Measurements from ENCODE around the gene GPBAR1.

The GPBAR1 gene

GRCh38 chr2:218228366-218229090 lies 32.3 kb upstream of the GPBAR1 start:
- peaks cover 32% of the 10 kb centered on the region for H3K4me1 ChIP-seq (ENCODE audit: control insufficient read depth, insufficient read depth, low read length)
- no peak overlapping the region for H3K9ac ChIP-seq (ENCODE audit: low read length)
- H3K4me3 ChIP-seq (ENCODE audit: low read length), result no peak overlapping the region
- no peaks in the 10 kb centered on the region for H3K27me3 ChIP-seq (ENCODE audit: control insufficient read depth, insufficient read depth, low read length)
- peaks cover 11% of the 10 kb centered on the region for H3K36me3 ChIP-seq (ENCODE audit: control insufficient read depth, insufficient read depth, low read length)
- no peaks in the 10 kb centered on the region for H3K9me3 ChIP-seq (ENCODE audit: control insufficient read depth, low read length)

GRCh38 chr2:218229239-218229638 lies 31.6 kb upstream of the GPBAR1 start:
- Histone ChIP-seq H3K27me3 (ENCODE audit: control insufficient read depth, insufficient read depth, low read length) (no peaks in the 10 kb centered on the region), H3K4me1 (ENCODE audit: control insufficient read depth, insufficient read depth, low read length) (peaks cover 31% of the 10 kb centered on the region), H3K4me3 (ENCODE audit: low read length) (no peak overlapping the region), H3K9ac (ENCODE audit: low read length) (no peak overlapping the region), H3K9me3 (ENCODE audit: control insufficient read depth, low read length) (no peaks in the 10 kb centered on the region), H3K36me3 (ENCODE audit: control insufficient read depth, insufficient read depth, low read length) (peaks cover 5% of the 10 kb centered on the region)

DNA sequence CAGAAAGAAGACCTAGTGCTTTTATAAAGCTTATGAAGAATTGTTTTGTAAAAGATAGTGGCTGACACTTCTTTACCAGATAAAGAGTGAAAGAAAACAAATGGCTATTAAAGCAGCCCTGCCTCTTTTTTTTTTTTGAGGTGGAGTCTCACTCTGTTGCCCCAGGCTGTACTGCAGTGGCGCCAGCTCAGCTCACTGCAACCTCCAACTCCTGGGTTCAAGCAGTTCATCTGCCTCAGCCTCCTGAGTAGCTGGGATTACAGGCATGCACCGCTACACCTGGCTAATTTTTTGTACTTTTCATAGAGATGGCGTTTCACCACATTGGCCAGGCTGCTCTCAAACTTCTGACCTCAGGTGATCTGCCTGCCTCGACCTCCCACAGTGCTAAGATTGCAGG lies 31.0 kb upstream of the GPBAR1 start:
- Histone ChIP-seq H3K4me1 (ENCODE audit: control insufficient read depth, insufficient read depth, low read length) (peaks cover 37% of the 10 kb centered on the region), H3K36me3 (ENCODE audit: control insufficient read depth, insufficient read depth, low read length) (peaks cover 7% of the 10 kb centered on the region), H3K4me3 (ENCODE audit: low read length) (no peak overlapping the region), H3K9me3 (ENCODE audit: control insufficient read depth, low read length) (no peaks in the 10 kb centered on the region), H3K9ac (ENCODE audit: low read length) (no peak overlapping the region), H3K27me3 (ENCODE audit: control insufficient read depth, insufficient read depth, low read length) (no peaks in the 10 kb centered on the region)

GRCh38 chr2:218230882-218231281 lies 29.9 kb upstream of the GPBAR1 start:
- no peak overlapping the region for H3K9ac ChIP-seq (ENCODE audit: low read length)

DNA sequence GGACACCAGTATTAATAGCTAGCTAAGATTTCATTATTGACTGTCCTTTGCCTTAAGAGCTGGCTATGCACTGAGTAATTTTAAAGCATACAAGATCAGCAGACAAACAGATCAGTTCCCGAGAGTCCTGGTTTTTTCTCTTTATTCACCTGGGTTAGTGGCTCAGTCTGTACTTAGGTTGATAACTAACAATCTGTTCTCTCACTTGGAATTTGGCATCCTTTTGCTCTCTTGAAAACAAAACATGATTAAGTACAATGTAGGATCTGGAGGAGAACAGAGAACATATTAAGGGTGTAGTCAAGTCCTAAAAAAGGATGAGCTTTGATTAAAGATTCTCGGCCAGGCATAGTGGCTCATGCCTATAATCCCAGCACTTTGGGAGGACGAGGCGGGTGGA lies 27.3 kb upstream of the GPBAR1 start:
- Histone ChIP-seq H3K27me3 (ENCODE audit: control insufficient read depth, insufficient read depth, low read length) (no peaks in the 10 kb centered on the region), H3K9ac (ENCODE audit: low read length) (no peak overlapping the region), H3K4me3 (ENCODE audit: low read length) (no peak overlapping the region), H3K4me1 (ENCODE audit: control insufficient read depth, insufficient read depth, low read length) (peaks cover 54% of the 10 kb centered on the region), H3K36me3 (ENCODE audit: control insufficient read depth, insufficient read depth, low read length) (peaks cover 10% of the 10 kb centered on the region), H3K9me3 (ENCODE audit: control insufficient read depth, low read length) (no peaks in the 10 kb centered on the region)

More at GRCh38 chr2:218230882-218231281, 29.9 kb upstream of the GPBAR1 start:
- H3K4me3 ChIP-seq (ENCODE audit: low read length), result no peak overlapping the region
- H3K4me1 ChIP-seq (ENCODE audit: control insufficient read depth, insufficient read depth, low read length), result peaks cover 46% of the 10 kb centered on the region
- no peaks in the 10 kb centered on the region for H3K9me3 ChIP-seq (ENCODE audit: control insufficient read depth, low read length)
- peaks cover 10% of the 10 kb centered on the region for H3K36me3 ChIP-seq (ENCODE audit: control insufficient read depth, insufficient read depth, low read length)
- no peaks in the 10 kb centered on the region for H3K27me3 ChIP-seq (ENCODE audit: control insufficient read depth, insufficient read depth, low read length)

DNA sequence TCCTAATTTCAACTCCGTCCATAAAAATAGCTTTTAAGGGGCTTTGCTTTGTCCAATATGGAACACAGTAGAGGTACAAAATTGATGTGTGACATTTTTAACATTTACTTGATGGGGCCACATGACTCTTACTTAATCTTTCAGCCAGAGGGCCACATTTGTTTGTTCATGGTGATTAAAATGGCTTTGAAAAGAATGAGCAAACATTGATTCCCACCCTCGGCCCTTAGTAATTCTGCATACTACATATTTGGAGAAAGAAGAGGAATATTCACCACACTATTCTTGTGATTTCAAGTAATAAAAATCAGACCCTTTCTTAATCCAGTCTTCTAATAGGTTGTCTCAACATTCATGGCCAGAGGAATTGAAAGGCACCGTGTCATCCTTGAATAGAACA lies 26.3 kb upstream of the GPBAR1 start:
- peaks cover 10% of the 10 kb centered on the region for H3K36me3 ChIP-seq (ENCODE audit: control insufficient read depth, insufficient read depth, low read length)
- H3K27me3 ChIP-seq (ENCODE audit: control insufficient read depth, insufficient read depth, low read length), result no peaks in the 10 kb centered on the region
- no peaks in the 10 kb centered on the region for H3K9me3 ChIP-seq (ENCODE audit: control insufficient read depth, low read length)
- peaks cover 54% of the 10 kb centered on the region for H3K4me1 ChIP-seq (ENCODE audit: control insufficient read depth, insufficient read depth, low read length)
- no peak overlapping the region for H3K9ac ChIP-seq (ENCODE audit: low read length)
- H3K4me3 ChIP-seq (ENCODE audit: low read length), result no peak overlapping the region

GRCh38 chr2:218235017-218235416 lies 25.8 kb upstream of the GPBAR1 start:
- Histone ChIP-seq H3K9ac (ENCODE audit: low read length) (no peak overlapping the region), H3K4me3 (ENCODE audit: low read length) (no peak overlapping the region), H3K27me3 (ENCODE audit: control insufficient read depth, insufficient read depth, low read length) (no peaks in the 10 kb centered on the region), H3K4me1 (ENCODE audit: control insufficient read depth, insufficient read depth, low read length) (peaks cover 54% of the 10 kb centered on the region), H3K9me3 (ENCODE audit: control insufficient read depth, low read length) (no peaks in the 10 kb centered on the region), H3K36me3 (ENCODE audit: control insufficient read depth, insufficient read depth, low read length) (peaks cover 10% of the 10 kb centered on the region)

DNA sequence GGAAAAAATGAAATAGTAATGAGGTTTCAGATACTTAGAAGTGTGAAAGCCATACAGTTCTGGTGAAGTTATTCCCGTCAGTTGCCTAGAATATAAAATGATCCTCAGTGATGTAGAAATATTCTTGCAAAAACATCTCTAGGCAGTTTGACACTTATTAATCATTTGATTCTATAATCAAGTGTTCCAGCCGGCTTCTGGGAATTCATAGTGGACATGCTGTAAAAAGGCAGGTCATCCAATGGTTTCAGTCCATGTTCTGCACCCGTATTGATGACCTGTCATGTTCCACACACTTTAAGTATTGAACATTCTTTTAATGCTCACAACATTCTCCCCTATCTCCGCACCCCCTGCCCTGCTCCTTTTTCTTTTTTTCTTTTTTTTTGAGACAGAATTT lies 24.0 kb upstream of the GPBAR1 start:
- Histone ChIP-seq H3K9ac (ENCODE audit: low read length) (no peak overlapping the region), H3K4me1 (ENCODE audit: control insufficient read depth, insufficient read depth, low read length) (peaks cover 38% of the 10 kb centered on the region), H3K9me3 (ENCODE audit: control insufficient read depth, low read length) (no peaks in the 10 kb centered on the region), H3K4me3 (ENCODE audit: low read length) (no peak overlapping the region), H3K36me3 (ENCODE audit: control insufficient read depth, insufficient read depth, low read length) (peaks cover 4% of the 10 kb centered on the region), H3K27me3 (ENCODE audit: control insufficient read depth, insufficient read depth, low read length) (no peaks in the 10 kb centered on the region)

GRCh38 chr2:218238887-218239286 lies 21.9 kb upstream of the GPBAR1 start:
- no peak overlapping the region for H3K9ac ChIP-seq (ENCODE audit: low read length)
- peaks cover 28% of the 10 kb centered on the region for H3K4me1 ChIP-seq (ENCODE audit: control insufficient read depth, insufficient read depth, low read length)
- H3K36me3 ChIP-seq (ENCODE audit: control insufficient read depth, insufficient read depth, low read length), result peaks cover 4% of the 10 kb centered on the region
- no peaks in the 10 kb centered on the region for H3K9me3 ChIP-seq (ENCODE audit: control insufficient read depth, low read length)
- H3K4me3 ChIP-seq (ENCODE audit: low read length), result no peak overlapping the region
- H3K27me3 ChIP-seq (ENCODE audit: control insufficient read depth, insufficient read depth, low read length), result no peaks in the 10 kb centered on the region

- Histone ChIP-seq H3K4me3 (ENCODE audit: low read length) (no peak overlapping the region), H3K4me1 (ENCODE audit: control insufficient read depth, insufficient read depth, low read length) (no peaks in the 10 kb centered on the region), H3K9me3 (ENCODE audit: control insufficient read depth, low read length) (no peaks in the 10 kb centered on the region), H3K9ac (ENCODE audit: low read length) (no peak overlapping the region), H3K36me3 (ENCODE audit: control insufficient read depth, insufficient read depth, low read length) (peaks cover 13% of the 10 kb centered on the region), H3K27me3 (ENCODE audit: control insufficient read depth, insufficient read depth, low read length) (no peaks in the 10 kb centered on the region)
These were observed 16.6 kb upstream of the GPBAR1 start for GRCh38 chr2:218244204-218244603.

GRCh38 chr2:218244665-218245064 lies 16.1 kb upstream of the GPBAR1 start:
- Histone ChIP-seq H3K4me1 (ENCODE audit: control insufficient read depth, insufficient read depth, low read length) (no peaks in the 10 kb centered on the region), H3K4me3 (ENCODE audit: low read length) (no peak overlapping the region), H3K27me3 (ENCODE audit: control insufficient read depth, insufficient read depth, low read length) (no peaks in the 10 kb centered on the region), H3K9me3 (ENCODE audit: control insufficient read depth, low read length) (no peaks in the 10 kb centered on the region), H3K9ac (ENCODE audit: low read length) (no peak overlapping the region), H3K36me3 (ENCODE audit: control insufficient read depth, insufficient read depth, low read length) (peaks cover 18% of the 10 kb centered on the region)

- Histone ChIP-seq H3K36me3 (ENCODE audit: control insufficient read depth, insufficient read depth, low read length) (peaks cover 24% of the 10 kb centered on the region), H3K4me3 (ENCODE audit: low read length) (no peak overlapping the region), H3K9me3 (ENCODE audit: control insufficient read depth, low read length) (no peaks in the 10 kb centered on the region), H3K9ac (ENCODE audit: low read length) (no peak overlapping the region), H3K4me1 (ENCODE audit: control insufficient read depth, insufficient read depth, low read length) (no peaks in the 10 kb centered on the region), H3K27me3 (ENCODE audit: control insufficient read depth, insufficient read depth, low read length) (no peaks in the 10 kb centered on the region)
These were observed 15.6 kb upstream of the GPBAR1 start for GRCh38 chr2:218245214-218245613.

- no peaks in the 10 kb centered on the region for H3K9me3 ChIP-seq (ENCODE audit: control insufficient read depth, low read length)
- H3K27me3 ChIP-seq (ENCODE audit: control insufficient read depth, insufficient read depth, low read length), result no peaks in the 10 kb centered on the region
- H3K36me3 ChIP-seq (ENCODE audit: control insufficient read depth, insufficient read depth, low read length), result peaks cover 43% of the 10 kb centered on the region
- H3K4me1 ChIP-seq (ENCODE audit: control insufficient read depth, insufficient read depth, low read length), result no peaks in the 10 kb centered on the region
- H3K4me3 ChIP-seq (ENCODE audit: low read length), result no peak overlapping the region
- no peak overlapping the region for H3K9ac ChIP-seq (ENCODE audit: low read length)
These were observed 11.1 kb upstream of the GPBAR1 start for GRCh38 chr2:218249691-218250090.

Measured in mucosa of stomach (tissue), 1 donor.